ENCODE results near the gene TCEA2. TPM values are rescaled to one million over a fixed set of nuclear protein-coding genes. Genes with fewer than 3 reads are reported as not detected.

TCEA2 gene
- total RNA-seq, 1 donor from 2014 or later: 40.2 TPM

- H3K36me3 ChIP-seq: no peaks in the 10 kb centered on the region
Observed at GRCh38 chr20:64113444-64113775, 50.4 kb downstream of the TCEA2 start.

GRCh38 chr20:64113796-64114355 is 50.9 kb downstream of the TCEA2 start:
- intact Hi-C loops (cut with DNase I): no loop called here
- no peaks in the 10 kb centered on the region for H3K36me3 ChIP-seq
- no peaks in the 10 kb centered on the region for H3K9me3 ChIP-seq
- no peak overlapping the region for H3K27ac ChIP-seq
- no peaks in the 10 kb centered on the region for H3K4me1 ChIP-seq
- no peak for TF ChIP-seq CTCF (IDR thresholded peaks at IDR 0.05)
- H3K4me3 ChIP-seq: no peak overlapping the region
- peak; percentile 54 for DNase-seq
- H3K27me3 ChIP-seq: no peaks in the 10 kb centered on the region
- no peak for ATAC-seq

More at GRCh38 chr20:64113444-64113775, 50.4 kb downstream of the TCEA2 start:
- Histone ChIP-seq H3K27ac (no peak overlapping the region), H3K27me3 (no peaks in the 10 kb centered on the region), H3K4me1 (no peaks in the 10 kb centered on the region), H3K9me3 (no peaks in the 10 kb centered on the region), H3K4me3 (no peak overlapping the region)
- ATAC-seq: no peak
- no peak for TF ChIP-seq CTCF (IDR thresholded peaks at IDR 0.05)
- intact Hi-C loops (cut with DNase I): no loop called here
- no peak for DNase-seq

DNA sequence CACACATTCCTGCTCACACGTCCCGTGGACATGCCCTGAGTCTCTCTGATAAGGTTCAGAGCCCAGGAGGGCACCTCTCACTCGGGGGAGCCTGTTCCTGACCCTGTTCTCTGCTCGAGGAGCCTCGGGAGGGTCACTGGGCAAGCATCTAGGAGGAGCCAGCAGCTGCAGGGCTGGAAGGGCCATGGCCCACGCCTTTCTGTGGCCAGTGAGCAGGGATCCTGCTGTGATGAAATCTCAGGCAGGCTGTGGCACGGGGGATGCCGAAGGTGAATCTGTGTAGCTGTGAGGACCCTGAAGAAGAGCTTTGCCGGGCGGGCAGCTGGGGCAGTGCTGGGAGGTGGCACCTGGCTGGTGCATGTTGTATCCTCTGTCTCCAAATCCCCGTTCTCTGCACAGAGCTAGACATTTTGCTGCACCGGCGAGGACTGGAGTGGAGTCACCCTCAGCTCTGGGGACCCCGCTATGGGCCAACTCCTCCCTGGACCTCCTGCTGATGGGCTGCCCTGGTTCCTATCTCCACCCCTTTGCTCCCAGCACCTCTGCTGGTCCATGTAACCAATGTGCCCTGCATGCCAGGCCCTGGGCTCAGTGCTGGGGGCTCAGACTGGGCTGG is 51.5 kb downstream of the TCEA2 start:
- Histone ChIP-seq H3K36me3 (no peaks in the 10 kb centered on the region), H3K27me3 (no peaks in the 10 kb centered on the region), H3K4me1 (no peaks in the 10 kb centered on the region), H3K9me3 (no peaks in the 10 kb centered on the region), H3K4me3 (no peak overlapping the region), H3K27ac (no peak overlapping the region)
- ATAC-seq (no peak), DNase-seq (peak; percentile 56)
- intact Hi-C loops (cut with DNase I): no loop called here
- no peak for TF ChIP-seq CTCF (IDR thresholded peaks at IDR 0.05)

GRCh38 chr20:64115171-64115911 is 52.3 kb downstream of the TCEA2 start:
- intact Hi-C loops (cut with DNase I): no loop called here
- DNase-seq (peak; percentile 45), ATAC-seq (no peak)
- no peak overlapping the region for H3K4me3 ChIP-seq
- H3K9me3 ChIP-seq: no peaks in the 10 kb centered on the region
- TF ChIP-seq CTCF (IDR thresholded peaks at IDR 0.05): no peak
- H3K27me3 ChIP-seq: no peaks in the 10 kb centered on the region
- H3K4me1 ChIP-seq: no peaks in the 10 kb centered on the region
- no peak overlapping the region for H3K27ac ChIP-seq
- no peaks in the 10 kb centered on the region for H3K36me3 ChIP-seq

- Histone ChIP-seq H3K27me3 (no peaks in the 10 kb centered on the region), H3K27ac (no peak overlapping the region), H3K4me1 (no peaks in the 10 kb centered on the region), H3K36me3 (no peaks in the 10 kb centered on the region), H3K4me3 (no peak overlapping the region), H3K9me3 (no peaks in the 10 kb centered on the region)
- intact Hi-C loops (cut with DNase I): no loop called here
- ATAC-seq (no peak), DNase-seq (peak; percentile 48)
- TF ChIP-seq CTCF (IDR thresholded peaks at IDR 0.05): no peak
Observed at GRCh38 chr20:64116016-64116415, 53.0 kb downstream of the TCEA2 start.
